ENCODE data around the gene FZR1.

Gene FZR1

DNA sequence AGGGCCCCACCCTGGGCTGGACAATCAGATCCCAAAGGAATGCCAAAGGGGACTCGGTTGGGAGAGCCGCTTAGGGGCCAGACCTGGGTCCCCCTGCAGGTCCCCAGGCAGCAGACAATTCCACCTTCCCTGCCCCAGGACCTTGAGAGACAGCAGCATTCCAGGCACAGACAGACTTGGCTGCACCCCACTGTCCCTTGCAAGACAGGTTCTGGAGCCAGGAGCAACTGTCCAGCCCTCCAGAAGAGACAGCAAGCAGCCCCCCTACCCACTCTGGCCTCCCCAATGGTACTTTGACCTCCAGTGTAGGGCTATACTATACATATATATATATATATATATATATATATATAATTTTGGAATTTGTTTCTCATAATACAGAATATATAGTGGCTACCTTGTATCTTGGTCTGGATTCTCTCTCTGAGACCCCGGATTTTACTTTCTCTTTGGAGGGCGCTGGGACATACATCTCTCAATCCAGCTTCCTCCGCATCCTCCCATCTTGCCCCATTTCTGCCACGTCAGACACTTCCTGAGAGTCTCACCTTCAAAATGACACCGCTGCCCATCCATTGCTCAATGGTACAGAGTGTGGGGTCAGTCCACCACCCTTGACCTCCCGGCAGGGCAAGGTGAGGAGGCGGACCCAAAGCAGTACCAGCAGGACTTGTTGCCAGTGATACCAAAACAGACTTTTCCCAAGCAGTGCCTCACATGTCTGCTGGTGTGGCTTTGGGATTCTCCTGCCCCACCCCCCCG, 38.5 kb upstream of the FZR1 start:
- DNase-seq (ENCODE audit: low read depth), result no peak

GRCh38 chr19:3468211-3468610, 37.9 kb upstream of the FZR1 start:
- TF ChIP-seq, protein P1, sequence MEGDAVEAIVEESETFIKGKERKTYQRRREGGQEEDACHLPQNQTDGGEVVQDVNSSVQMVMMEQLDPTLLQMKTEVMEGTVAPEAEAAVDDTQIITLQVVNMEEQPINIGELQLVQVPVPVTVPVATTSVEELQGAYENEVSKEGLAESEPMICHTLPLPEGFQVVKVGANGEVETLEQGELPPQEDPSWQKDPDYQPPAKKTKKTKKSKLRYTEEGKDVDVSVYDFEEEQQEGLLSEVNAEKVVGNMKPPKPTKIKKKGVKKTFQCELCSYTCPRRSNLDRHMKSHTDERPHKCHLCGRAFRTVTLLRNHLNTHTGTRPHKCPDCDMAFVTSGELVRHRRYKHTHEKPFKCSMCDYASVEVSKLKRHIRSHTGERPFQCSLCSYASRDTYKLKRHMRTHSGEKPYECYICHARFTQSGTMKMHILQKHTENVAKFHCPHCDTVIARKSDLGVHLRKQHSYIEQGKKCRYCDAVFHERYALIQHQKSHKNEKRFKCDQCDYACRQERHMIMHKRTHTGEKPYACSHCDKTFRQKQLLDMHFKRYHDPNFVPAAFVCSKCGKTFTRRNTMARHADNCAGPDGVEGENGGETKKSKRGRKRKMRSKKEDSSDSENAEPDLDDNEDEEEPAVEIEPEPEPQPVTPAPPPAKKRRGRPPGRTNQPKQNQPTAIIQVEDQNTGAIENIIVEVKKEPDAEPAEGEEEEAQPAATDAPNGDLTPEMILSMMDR (IDR thresholded peaks at IDR 0.05; ENCODE audit: low read length, missing control alignments), result no peak
- DNase-seq (ENCODE audit: low read depth), result no peak
- no peak overlapping the region for H3K4me3 ChIP-seq (replicated peaks; ENCODE audit: low read depth, low read length)

More for the DNA sequence above, 38.5 kb upstream of the FZR1 start:
- TF ChIP-seq, protein P1 (IDR thresholded peaks at IDR 0.05; ENCODE audit: low read length, missing control alignments), result no peak
- H3K4me3 ChIP-seq (replicated peaks; ENCODE audit: low read depth, low read length), result no peak overlapping the region

GRCh38 chr19:3469638-3470499, 36.2 kb upstream of the FZR1 start:
- H3K4me3 ChIP-seq (replicated peaks; ENCODE audit: low read depth, low read length), result no peak overlapping the region
- TF ChIP-seq, protein P1 (IDR thresholded peaks at IDR 0.05; ENCODE audit: low read length, missing control alignments), result peak; percentile 2
- no peak for DNase-seq (ENCODE audit: low read depth)

DNA sequence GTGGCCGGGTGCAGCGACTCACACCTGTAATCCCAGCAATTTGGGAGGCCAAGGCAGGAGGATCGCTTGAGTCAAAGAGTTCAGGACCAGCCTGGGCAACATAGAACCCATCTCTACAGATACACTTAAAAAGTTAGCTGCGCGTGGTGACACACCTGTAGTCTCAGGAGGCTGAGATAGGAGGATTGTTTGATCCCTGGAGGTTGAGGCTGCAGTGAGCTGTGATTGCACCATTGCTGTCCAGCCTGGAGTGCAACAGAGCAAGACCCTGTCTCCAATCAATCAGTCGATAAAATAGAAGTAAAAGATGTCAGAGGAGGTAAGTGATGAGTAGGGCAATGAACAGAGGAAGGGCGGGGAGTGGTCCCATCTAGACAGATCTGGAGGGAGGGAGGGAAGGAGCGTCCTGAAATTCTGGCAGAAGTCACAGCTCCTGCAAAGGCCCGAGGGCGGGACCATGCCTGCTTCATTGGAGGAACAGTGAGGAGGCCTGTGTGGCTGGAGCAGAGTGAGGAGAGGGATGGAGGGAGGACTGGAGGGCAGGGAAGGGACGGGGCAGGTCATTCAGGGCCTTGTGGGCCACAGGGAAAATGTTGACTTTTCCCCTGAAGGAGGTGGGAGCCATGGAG, 35.5 kb upstream of the FZR1 start:
- TF ChIP-seq, protein P1 (IDR thresholded peaks at IDR 0.05; ENCODE audit: low read length, missing control alignments), result no peak
- no peak overlapping the region for H3K4me3 ChIP-seq (replicated peaks; ENCODE audit: low read depth, low read length)
- DNase-seq (ENCODE audit: low read depth), result no peak

GRCh38 chr19:3471954-3472655, 34.0 kb upstream of the FZR1 start:
- no peak overlapping the region for H3K4me3 ChIP-seq (replicated peaks; ENCODE audit: low read depth, low read length)
- TF ChIP-seq, protein P1 (IDR thresholded peaks at IDR 0.05; ENCODE audit: low read length, missing control alignments), result peak; percentile 83
- no peak for DNase-seq (ENCODE audit: low read depth)

DNA sequence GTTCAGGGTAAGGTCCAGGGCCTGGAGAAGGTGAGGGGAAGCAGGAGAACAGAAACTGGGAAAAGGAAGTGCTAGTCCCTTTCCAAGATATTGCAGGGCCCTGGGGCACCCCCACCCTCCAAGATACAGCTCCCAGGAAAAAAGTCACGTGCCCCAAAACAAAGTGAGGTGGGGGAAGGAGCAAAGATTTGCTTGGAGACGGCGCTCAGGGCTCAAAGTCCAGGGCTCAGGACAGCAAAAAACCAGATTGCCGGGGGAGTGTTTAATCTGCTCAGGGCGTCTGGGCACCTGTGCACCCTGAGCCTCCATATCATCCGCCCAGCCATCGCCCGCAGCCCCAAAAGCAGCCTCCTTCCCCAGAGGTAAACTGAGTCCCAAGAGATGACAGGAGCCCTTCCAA, 32.1 kb upstream of the FZR1 start:
- TF ChIP-seq, protein P1 (IDR thresholded peaks at IDR 0.05; ENCODE audit: low read length, missing control alignments), result no peak
- H3K4me3 ChIP-seq (replicated peaks; ENCODE audit: low read depth, low read length), result no peak overlapping the region
- DNase-seq (ENCODE audit: low read depth), result no peak
